LHCN-M2 (cell line): ENCODE measurements around the gene RNF14. TPM values are rescaled to one million over a fixed set of nuclear protein-coding genes. Genes with fewer than 3 reads are reported as not detected.
"Not testable (repeated sequence)": the region's sequence is repeated elsewhere in the genome, so short reads cannot be mapped to it uniquely, and the experiment has no call there.

Experiments used
- DNase-seq: peaks from one replicate; pipeline ENCODE4 v3.0.0-alpha.2; 2012; ENCODE audit warnings: low read depth
- polyA plus RNA-seq: library from polyadenylated mRNA; unstranded; fragments of >200 nt; gene quantifications from one replicate; pipeline ENCODE4 v1.2.1, GENCODE V29; 2012; ENCODE audit warnings: missing spikeins
- total RNA-seq: library from RNA; depleted of rRNA; stranded (reverse); fragments of >200 nt; gene quantifications from 2 replicates; pipeline ENCODE4 v1.2.3, GENCODE V29; 2014; rRNA removed

RNF14 gene, protein sequence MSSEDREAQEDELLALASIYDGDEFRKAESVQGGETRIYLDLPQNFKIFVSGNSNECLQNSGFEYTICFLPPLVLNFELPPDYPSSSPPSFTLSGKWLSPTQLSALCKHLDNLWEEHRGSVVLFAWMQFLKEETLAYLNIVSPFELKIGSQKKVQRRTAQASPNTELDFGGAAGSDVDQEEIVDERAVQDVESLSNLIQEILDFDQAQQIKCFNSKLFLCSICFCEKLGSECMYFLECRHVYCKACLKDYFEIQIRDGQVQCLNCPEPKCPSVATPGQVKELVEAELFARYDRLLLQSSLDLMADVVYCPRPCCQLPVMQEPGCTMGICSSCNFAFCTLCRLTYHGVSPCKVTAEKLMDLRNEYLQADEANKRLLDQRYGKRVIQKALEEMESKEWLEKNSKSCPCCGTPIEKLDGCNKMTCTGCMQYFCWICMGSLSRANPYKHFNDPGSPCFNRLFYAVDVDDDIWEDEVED
- 85.4 and 99.4 TPM in 2 replicates for total RNA-seq
- 54.4 TPM for polyA plus RNA-seq

DNA sequence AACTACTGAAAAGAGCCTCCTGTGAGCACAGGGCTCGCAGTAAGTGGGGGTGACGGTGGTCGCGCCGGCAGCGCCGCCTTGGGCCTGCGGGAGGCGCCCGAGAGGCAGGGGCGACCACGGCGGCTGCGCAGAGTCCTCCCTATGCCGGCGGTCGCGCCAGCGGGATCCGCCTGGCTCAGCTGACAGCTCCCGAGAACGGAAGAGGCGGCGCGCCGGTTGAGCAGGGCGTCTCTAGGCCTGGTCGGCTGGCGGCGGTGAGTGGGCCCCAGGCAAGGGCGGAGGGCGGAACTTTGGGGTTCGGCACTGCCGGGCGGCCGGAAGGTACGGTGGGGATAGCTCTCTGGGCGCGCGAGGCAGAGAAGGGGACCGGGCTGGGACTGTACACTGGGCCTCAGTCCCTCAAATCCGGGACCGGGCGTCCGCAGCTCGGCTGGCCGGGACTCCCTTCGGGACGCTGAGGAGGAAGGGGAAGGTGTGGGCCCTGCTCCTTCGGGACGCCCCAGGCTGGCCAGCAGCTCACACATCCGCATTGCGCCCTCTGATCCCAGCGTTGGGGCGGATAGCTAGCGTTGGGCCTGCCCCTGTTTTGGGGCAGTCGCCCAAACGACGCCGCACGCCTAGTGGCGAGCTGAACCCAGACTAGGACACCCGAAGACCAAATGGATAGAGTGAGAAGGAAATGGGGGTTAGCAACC is at the start of gene RNF14:
TSS of gene RNF14 (plus strand) at position 192 of the 695 bp plus-strand sequence. CDS start 4,484 bp downstream, outside the sequence.
- DNase-seq, result peak; percentile 92

- DNase-seq, result no peak
These were observed 49.4 kb upstream of the RNF14 start for GRCh38 chr5:141919218-141920119.

DNA sequence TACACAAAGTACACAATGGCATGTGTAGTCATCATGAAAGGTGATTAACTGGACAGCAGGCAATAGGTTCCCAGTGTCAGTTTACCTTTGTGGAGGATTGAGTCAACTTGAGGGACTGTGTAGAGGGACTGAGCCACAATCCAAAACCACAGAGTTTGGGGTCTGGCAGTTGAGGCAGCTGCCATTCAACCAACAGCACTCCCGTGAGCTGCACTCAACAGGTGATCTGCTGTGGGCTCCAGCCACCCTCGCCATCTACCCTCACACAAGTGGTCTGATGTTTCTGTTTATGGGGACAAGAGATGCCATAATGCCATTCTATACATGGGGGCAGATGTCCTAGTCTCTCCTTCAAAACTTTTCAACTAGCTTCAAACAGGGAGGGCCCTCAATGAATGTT is 48.1 kb upstream of the RNF14 start:
- DNase-seq, result no peak

DNA sequence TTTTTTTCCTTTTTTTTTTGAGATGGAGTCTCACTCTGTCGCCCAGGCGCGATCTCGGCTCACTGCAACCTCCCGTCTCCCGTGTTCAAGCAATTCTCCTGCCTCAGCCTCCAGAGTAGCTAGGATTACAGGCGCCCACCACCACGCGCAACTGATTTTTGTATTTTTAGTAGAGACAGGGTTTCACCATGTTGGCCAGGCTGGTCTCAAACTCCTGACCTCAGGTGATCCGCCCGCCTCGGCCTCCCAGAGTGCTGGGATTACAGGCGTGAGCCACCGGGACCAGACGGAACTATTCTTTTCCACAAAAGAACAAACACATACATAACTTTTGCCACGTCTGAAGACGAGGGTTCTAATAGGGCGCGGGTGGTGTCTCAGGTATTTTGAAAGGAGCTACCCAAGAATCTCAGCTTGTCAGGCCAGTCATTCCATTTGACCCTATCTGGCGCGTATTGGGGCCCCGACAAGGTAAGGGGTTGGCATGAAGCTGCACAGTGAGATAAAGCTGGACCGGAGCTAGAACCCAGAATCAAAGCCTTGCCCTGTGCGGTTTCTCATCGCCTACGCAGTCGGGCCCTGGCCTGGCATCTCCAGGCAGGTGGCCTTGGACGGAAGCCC is 46.0 kb upstream of the RNF14 start:
- DNase-seq, result not testable (repeated sequence)

DNA sequence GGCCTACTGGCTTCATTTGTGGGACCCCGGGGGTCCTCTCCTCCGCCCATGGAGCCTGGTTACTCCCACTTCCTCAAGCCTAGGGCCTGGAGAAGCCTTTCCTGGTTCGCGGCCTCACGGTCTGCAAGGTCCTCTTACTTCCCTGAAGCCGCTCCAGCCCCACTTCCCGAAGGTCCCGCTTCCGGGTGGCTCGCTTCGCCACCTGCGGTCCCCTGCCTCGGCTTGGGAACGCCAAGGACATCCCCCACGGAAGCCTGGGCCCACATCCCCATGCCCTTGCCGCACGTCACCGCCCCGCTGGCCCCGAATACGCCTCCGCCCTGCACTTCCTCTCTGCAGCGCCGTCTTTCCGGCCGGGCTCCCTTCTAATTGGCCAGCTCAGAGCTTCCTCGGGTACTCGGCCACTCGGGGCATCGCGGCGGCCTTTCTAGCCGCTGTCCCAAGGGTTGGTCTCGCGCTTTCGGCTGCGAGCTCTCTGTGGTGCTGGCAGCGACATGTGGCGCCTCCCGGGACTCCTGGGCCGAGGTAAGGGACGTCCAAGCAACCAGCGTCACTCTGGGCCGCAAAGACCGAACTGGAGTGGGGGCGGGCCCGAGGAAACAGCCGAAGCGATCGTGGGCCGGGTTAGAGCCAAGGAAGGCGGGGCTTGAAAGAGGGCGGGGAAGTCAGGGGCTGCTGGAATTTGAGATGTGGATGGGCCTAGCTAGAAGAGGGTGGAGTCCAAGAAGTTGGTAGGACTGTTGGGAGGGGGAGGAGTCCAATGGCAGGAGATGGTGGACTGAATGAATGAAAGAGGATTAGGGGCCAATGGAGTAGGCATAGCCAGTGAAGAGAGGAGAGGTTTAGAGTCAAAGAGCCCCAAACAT is 45.2 kb upstream of the RNF14 start, which contains the start of gene DELE1:
TSS of gene DELE1 (plus strand) at position 424 of the 866 bp plus-strand sequence. CDS start at position 495, 71 bp downstream.
- DNase-seq, result peak; percentile 91

DNA sequence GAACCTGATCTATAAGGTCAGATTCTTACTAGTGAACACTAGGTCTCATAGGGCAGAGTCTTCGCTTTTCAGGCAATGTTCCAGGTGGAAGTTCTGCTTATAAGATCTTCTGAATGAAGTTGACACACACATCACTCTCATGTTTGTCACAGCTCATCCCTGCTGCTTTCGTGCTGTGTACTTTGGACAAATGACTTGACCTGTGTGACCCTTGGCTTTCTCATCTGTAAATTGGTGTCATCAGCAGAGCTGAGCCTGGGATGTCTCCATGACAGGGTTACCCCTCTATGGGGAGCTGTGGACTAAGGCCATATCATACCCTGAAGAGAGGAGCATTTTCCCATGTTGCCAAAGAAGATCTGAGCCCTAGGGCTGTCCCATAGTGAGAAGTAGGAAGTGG is 42.5 kb upstream of the RNF14 start:
- DNase-seq, result no peak

- no peak for DNase-seq
These were observed 40.9 kb upstream of the RNF14 start for GRCh38 chr5:141928051-141928450.

GRCh38 chr5:141929398-141930058 is 39.4 kb upstream of the RNF14 start:
- no peak for DNase-seq

- DNase-seq, result no peak
These were observed 37.2 kb upstream of the RNF14 start for GRCh38 chr5:141931694-141932093.

DNA sequence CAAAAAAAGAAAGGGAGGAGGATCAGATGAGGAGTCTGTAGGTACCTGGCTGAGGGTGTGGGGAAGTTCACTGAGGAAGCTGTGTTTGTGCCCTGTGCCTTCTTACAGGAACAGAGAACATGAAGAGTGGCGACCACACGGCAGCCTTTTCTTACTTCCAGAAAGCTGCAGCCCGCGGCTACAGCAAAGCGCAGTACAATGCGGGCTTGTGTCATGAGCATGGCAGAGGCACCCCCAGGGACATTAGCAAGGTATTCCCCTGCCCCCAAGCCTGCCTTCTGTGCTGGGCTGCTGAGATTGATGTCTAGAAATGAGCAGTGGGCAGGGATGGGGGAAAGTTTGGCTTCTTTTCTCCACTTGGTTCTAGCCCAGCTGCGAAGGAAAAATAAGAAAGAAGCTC is 35.8 kb upstream of the RNF14 start:
- DNase-seq, result no peak

- DNase-seq, result no peak
These were observed 34.6 kb upstream of the RNF14 start for GRCh38 chr5:141934099-141934844.

- DNase-seq, result no peak
These were observed 33.4 kb upstream of the RNF14 start for GRCh38 chr5:141935538-141935937.

DNA sequence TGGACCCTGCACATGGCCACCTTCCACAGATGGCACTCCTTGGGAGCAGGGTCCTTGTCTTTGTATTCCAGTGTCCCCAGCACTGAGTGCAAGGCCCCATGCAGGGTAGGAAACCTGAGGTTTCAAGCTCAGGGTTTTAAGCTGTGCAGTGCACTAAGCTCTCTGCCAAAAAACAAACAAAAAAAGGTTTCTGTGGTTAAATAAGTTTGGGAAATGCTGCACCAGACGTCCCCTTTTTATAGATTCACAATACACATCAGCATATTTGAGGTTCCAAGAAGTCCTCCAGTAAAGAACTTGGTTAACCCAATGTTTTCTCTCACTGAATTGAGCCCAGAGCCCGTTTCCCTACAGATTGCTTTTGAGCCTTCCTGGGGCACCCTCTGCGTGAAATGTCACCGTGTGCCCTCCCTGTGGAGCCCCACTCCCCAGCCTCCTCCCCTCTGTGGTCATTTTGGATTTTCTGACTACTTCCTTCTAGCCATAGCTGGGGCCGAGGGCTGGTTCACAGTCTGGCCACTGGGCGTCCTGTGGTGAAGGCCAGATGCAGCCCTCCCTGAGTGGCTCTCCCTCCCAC is 28.1 kb upstream of the RNF14 start:
- DNase-seq, result peak; percentile 26

DNA sequence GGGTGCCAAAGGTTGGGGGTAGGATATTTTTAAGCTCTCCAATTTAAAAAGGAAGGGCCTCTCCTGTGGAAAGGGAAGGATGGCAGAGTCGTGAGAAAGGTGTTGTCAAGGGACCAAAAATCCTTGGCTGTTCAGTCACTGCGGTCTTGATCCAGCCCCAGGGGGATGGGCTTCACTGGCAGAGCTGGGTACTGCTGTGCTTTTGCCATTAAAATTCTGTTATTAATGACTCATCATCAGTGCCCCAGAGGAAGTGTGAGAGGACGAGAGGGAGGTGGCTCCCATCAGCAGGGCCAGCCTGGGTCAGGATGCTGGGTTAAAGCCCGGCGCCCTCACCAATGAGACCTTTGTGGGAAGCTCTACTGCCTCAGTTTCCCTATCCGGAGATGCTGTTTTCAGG is 27.6 kb upstream of the RNF14 start:
- DNase-seq, result peak; percentile 35

DNA sequence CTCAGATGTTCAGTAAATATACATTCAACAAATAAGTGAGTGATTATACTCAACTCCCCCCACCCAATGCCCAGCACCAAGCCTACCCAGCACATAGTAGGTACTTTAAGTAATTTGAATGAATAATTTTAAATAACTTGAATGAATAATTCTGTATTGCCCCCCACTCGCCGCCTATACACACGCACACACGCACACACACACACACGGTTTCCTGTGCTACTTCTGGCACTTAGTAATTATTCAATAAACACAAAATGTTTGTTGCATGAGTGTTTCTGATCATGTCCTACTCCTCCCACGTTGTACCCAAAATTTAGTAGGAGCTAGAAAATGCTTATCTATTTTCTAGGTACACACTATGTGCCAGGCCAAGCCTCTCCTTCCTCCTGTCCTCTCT is 27.1 kb upstream of the RNF14 start:
- DNase-seq, result no peak

DNA sequence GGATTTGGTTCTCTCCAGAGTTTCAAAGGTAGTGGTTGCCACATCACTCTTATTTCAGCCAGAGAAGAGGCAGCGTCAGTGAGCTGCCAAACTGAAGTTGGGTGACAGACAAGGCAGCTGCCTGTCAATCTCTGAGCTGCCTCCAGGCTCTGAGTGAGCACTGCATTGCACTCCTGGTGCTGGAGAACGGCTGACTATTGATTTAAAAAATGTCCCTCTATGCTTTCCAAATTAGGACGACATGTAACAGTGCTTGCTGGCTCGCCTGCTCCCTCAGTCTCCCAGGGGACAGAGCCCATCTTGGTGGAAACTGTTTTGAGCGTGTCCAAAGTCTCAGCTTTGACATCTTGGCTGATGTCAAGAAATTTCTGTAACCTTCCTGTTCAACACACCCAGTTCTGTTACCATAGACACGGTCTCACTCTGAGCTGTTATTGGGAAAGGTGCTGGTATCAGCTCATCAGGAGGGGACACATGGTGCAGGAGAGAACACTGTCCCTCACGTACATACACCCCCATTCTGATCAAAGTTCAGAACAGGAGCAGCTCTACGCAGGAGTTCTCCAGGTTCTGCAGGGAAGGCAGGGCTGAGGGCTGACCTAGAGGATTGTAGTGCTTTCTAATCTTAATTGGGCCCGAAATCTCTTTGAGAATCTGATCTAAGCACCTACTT is 26.6 kb upstream of the RNF14 start:
- DNase-seq, result peak; percentile 26

DNA sequence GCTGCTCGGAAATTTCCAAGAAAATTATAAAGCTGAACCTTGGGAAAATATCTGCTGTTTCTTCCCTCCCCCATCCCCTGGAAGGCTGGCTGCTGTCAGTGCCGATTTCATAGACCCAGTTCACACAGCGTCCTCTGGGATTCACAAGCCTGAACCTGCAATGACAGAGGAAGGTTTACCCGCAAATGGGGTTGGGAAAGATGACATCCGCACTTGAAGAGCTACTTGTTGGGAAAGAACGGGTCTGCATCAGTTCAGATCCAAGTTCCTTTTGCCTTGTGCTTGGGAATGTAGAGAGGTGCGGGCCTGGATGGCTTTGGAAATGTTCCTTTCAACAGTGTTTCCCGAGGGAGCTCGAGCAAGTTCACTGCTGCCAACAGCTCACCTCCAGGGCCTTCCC is 24.8 kb upstream of the RNF14 start:
- no peak for DNase-seq

GRCh38 chr5:141945511-141946051 is 23.3 kb upstream of the RNF14 start:
- no peak for DNase-seq
